Measurements from ENCODE around the gene MPZL1. TPM values are rescaled to one million over a fixed set of nuclear protein-coding genes. Genes with fewer than 3 reads are reported as not detected.

Gene MPZL1
- total and polyA plus RNA-seq, 12 donors: 12.1 to 101 (median 62.8) TPM

DNA sequence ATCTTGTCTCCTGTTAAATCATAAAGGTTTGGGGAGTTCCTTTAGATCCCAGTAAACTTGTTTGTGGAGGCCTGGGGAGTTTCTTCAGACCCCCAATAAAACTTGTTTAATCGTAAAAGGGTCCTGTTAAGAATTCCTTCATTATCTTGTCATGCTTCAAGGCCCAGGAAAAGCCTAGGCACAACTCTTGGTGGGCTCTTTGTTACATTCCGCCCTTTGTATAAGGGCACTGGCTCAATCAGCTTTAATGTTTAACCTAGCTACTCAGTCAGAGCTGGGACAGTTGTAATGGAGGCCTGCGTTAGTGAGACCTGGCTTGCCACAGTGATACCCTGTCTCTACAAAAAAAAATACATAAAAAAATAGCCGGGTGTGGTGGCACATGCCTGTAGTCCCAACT is 77.2 kb downstream of the MPZL1 start:
- Histone ChIP-seq H3K9me3 (replicated peaks in 1 of 3) (no peaks in the 10 kb centered on the region), H3K36me3 (replicated peaks in 1 of 2) (no peaks in the 10 kb centered on the region), H3K27me3 (no peaks in the 10 kb centered on the region), H3K4me3 (no peak overlapping the region), H3K27ac (no peak overlapping the region), H3K4me1 (replicated peaks in 1 of 2) (peaks cover 17 to 28% of the 10 kb centered on the region in 2 donors)
- DNase-seq: no peak
- intact Hi-C loops (cut with DNase I): no loop called here
- TF ChIP-seq, protein P1, sequence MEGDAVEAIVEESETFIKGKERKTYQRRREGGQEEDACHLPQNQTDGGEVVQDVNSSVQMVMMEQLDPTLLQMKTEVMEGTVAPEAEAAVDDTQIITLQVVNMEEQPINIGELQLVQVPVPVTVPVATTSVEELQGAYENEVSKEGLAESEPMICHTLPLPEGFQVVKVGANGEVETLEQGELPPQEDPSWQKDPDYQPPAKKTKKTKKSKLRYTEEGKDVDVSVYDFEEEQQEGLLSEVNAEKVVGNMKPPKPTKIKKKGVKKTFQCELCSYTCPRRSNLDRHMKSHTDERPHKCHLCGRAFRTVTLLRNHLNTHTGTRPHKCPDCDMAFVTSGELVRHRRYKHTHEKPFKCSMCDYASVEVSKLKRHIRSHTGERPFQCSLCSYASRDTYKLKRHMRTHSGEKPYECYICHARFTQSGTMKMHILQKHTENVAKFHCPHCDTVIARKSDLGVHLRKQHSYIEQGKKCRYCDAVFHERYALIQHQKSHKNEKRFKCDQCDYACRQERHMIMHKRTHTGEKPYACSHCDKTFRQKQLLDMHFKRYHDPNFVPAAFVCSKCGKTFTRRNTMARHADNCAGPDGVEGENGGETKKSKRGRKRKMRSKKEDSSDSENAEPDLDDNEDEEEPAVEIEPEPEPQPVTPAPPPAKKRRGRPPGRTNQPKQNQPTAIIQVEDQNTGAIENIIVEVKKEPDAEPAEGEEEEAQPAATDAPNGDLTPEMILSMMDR (IDR thresholded peaks at IDR 0.05): no peak
- TF ChIP-seq POLR2A (IDR thresholded peaks at IDR 0.05): no peak
- WGBS, 4 donors: 91 to 95% (median 94%) methylated on average over 4 of the region's 4 CpGs

DNA sequence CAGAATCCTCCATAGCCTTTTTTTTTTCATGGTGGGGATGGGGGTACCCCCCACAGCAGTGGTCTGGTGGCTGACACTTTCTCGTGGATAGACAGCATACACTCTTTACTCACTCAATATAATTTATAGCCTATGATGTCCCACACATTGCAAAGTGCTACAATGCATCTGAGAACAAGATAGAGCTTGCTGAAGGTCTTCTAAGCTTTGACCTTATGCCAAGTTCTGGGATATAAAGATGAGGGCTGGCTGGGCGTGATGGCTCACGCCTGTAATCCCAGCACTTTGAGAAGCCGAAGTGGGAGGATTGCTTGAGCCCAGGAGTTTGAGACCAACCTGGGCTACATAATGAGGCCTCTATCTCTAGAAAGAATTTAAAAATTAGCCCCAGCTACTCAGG is 78.0 kb downstream of the MPZL1 start:
- Histone ChIP-seq H3K9me3 (replicated peaks in 1 of 3) (no peaks in the 10 kb centered on the region), H3K4me1 (replicated peaks in 1 of 2) (peaks cover 17 to 28% of the 10 kb centered on the region in 2 donors), H3K36me3 (replicated peaks in 1 of 2) (no peaks in the 10 kb centered on the region), H3K27ac (no peak overlapping the region), H3K4me3 (no peak overlapping the region), H3K27me3 (no peaks in the 10 kb centered on the region)
- no peak for DNase-seq
- TF ChIP-seq, protein P1 (IDR thresholded peaks at IDR 0.05): no peak
- no peak for TF ChIP-seq POLR2A (IDR thresholded peaks at IDR 0.05)
- intact Hi-C loops (cut with DNase I): loop anchor here in 1 of 2 donors (5.0 kb wide), 1 partner anchor 77 kb away; the partner anchor contains the start of gene MPZL1
- WGBS, 4 donors: 44 to 67% (median 50%) methylated on average over 4 of the region's 4 CpGs

DNA sequence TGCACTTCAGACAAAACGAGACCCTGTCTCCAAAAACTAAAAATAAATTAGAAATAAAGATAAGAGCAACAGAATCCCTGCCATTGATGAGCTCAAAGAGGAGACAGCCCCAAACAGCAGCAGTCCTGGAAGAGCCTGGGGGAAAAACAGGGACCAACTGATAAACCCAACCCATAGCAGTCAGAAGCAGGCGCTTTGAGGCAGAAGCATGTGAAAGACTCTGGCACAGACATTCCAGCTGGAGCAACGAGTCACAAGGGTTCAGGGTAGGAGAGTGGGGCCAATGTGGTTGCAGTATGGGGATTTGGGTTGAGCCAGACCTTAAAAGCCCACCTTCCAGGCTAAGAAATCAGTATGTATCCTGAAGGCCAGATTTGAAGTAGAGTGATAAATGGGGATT is 78.5 kb downstream of the MPZL1 start:
- Histone ChIP-seq H3K36me3 (replicated peaks in 1 of 2) (no peaks in the 10 kb centered on the region), H3K4me1 (replicated peaks in 1 of 2) (peaks cover 17 to 28% of the 10 kb centered on the region in 2 donors), H3K27ac (no peak overlapping the region), H3K27me3 (no peaks in the 10 kb centered on the region), H3K4me3 (no peak overlapping the region), H3K9me3 (replicated peaks in 1 of 3) (no peaks in the 10 kb centered on the region)
- 51 to 71% (median 61%) methylated on average over 3 of the region's 3 CpGs for WGBS, 4 donors
- DNase-seq: no peak
- no peak for TF ChIP-seq POLR2A (IDR thresholded peaks at IDR 0.05)
- TF ChIP-seq, protein P1 (IDR thresholded peaks at IDR 0.05): no peak
- intact Hi-C loops (cut with DNase I): loop anchor here in 1 of 2 donors (5.0 kb wide), 1 partner anchor 78 kb away; the partner anchor contains the start of gene MPZL1

DNA sequence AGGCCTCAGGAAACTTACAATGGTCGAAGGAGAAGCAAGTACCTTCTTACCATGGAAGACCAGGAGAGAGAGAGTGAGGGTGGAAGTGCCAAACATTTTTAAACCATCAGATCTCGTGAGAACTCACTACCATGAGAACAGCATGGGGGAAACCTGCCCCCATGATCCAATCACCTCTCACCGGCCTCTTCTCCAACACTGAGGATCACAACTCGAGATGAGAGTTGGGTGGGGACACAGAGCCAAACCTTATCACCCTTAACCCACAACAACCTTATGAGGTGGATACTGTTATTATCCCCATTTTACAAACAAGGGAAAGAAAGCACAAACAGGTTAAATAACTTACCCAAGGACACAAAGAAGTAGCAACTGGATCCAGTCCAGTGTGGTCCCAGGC is 80.5 kb downstream of the MPZL1 start:
- DNase-seq: no peak
- Histone ChIP-seq H3K27me3 (no peaks in the 10 kb centered on the region), H3K9me3 (replicated peaks in 1 of 3) (no peaks in the 10 kb centered on the region), H3K36me3 (replicated peaks in 1 of 2) (no peaks in the 10 kb centered on the region), H3K27ac (no peak overlapping the region), H3K4me1 (replicated peaks in 1 of 2) (peaks cover 5 to 12% of the 10 kb centered on the region in 2 donors), H3K4me3 (no peak overlapping the region)
- intact Hi-C loops (cut with DNase I): loop anchor here in 1 of 2 donors (5.0 kb wide), 1 partner anchor 80 kb away; the partner anchor contains the start of gene MPZL1
- TF ChIP-seq, protein P1 (IDR thresholded peaks at IDR 0.05): no peak
- no peak for TF ChIP-seq POLR2A (IDR thresholded peaks at IDR 0.05)
- 89 to 97% (median 93%) methylated on average over 4 of the region's 4 CpGs for WGBS, 4 donors
